ENCODE results near the gene CFAP46.

GRCh38 chr10:132941640-132942051 is 724 bp downstream of the CFAP46 start:
- TF ChIP-seq, protein P1, sequence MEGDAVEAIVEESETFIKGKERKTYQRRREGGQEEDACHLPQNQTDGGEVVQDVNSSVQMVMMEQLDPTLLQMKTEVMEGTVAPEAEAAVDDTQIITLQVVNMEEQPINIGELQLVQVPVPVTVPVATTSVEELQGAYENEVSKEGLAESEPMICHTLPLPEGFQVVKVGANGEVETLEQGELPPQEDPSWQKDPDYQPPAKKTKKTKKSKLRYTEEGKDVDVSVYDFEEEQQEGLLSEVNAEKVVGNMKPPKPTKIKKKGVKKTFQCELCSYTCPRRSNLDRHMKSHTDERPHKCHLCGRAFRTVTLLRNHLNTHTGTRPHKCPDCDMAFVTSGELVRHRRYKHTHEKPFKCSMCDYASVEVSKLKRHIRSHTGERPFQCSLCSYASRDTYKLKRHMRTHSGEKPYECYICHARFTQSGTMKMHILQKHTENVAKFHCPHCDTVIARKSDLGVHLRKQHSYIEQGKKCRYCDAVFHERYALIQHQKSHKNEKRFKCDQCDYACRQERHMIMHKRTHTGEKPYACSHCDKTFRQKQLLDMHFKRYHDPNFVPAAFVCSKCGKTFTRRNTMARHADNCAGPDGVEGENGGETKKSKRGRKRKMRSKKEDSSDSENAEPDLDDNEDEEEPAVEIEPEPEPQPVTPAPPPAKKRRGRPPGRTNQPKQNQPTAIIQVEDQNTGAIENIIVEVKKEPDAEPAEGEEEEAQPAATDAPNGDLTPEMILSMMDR (conservative IDR thresholded peaks at IDR 0.05; ENCODE audit: low read length) = no peak
- no peak for TF ChIP-seq EZH2phosphoT487 (IDR thresholded peaks at IDR 0.05; ENCODE audit: borderline replicate concordance)
